ENCODE data around the gene RSRC1. TPM values are rescaled to one million over a fixed set of nuclear protein-coding genes. Genes with fewer than 3 reads are reported as not detected.

RSRC1 gene
- total and polyA plus RNA-seq, 2 donors (not counting 1 experiment from before 2014, with no cell fraction given) = 4.5 to 54.6 TPM

GRCh38 chr3:158573714-158574113 lies 463.8 kb downstream of the RSRC1 start:
- TF ChIP-seq EZH2 (IDR thresholded peaks at IDR 0.05; ENCODE audit: borderline replicate concordance, insufficient read depth, low read depth, low read length, poor library complexity, severe bottlenecking) (no peak), CTCF (IDR thresholded peaks at IDR 0.05) (no peak)
- Mint-ChIP-seq H3K27me3 (peaks cover 31% of the 10 kb centered on the region), H3K4me1 (peaks cover 12% of the 10 kb centered on the region), H3K9me3 (ENCODE audit: insufficient read depth) (no peaks in the 10 kb centered on the region), H3K4me3 (no peak overlapping the region), H3K27ac (no peak overlapping the region)
- Histone ChIP-seq H3K9ac (ENCODE audit: low read length) (no peak overlapping the region), H3K27ac (ENCODE audit: low read length in 2 of 2) (no peak overlapping the region), H3K36me3 (replicated peaks in 1 of 2; ENCODE audit: control extremely low read depth in 1 of 2, control insufficient read depth in 1 of 2, extremely low read depth in 1 of 2, insufficient read depth in 2 of 2, low read length in 1 of 2) (no peaks in the 10 kb centered on the region), H2AFZ (ENCODE audit: insufficient read depth, low read depth, low read length, poor library complexity, severe bottlenecking) (no peak overlapping the region), H3K4me2 (replicated peaks; ENCODE audit: low read depth, low read length, poor library complexity, severe bottlenecking) (no peak overlapping the region), H3K4me3 (ENCODE audit: control extremely low read depth in 1 of 5, extremely low read depth in 1 of 5, insufficient read depth in 1 of 5, low read depth in 2 of 5, low read length in 4 of 5) (no peak overlapping the region), H3K9me3 (ENCODE audit: control extremely low read depth in 1 of 3, control insufficient read depth in 2 of 3, insufficient read depth in 1 of 3, low read length in 2 of 3) (peaks cover 0 to 22% (median 0%) of the 10 kb centered on the region in 3 donors), H3K27me3 (replicated peaks in 1 of 4; ENCODE audit: control extremely low read depth in 1 of 4, control insufficient read depth in 3 of 4, insufficient read depth in 4 of 4, low read length in 3 of 4) (peaks cover 0 to 30% (median 10%) of the 10 kb centered on the region in 4 experiments), H4K20me1 (ENCODE audit: control insufficient read depth, insufficient read depth, low read length, poor library complexity, severe bottlenecking) (no peaks in the 10 kb centered on the region), H3K4me1 (ENCODE audit: control insufficient read depth in 2 of 2, insufficient read depth in 2 of 2, low read length in 2 of 2) (peaks cover 11% of the 10 kb centered on the region in 2 donors), H3K79me2 (ENCODE audit: control insufficient read depth, insufficient read depth, low read length) (no peaks in the 10 kb centered on the region)
- DNase-seq = no peak
- no peak for ATAC-seq (ENCODE audit: low read depth)
- intact Hi-C loops (cut with micrococcal nuclease) = no loop called here
- WGBS (ENCODE audit: insufficient coverage) = 100% methylated on average over 1 of the region's 7 CpGs
- CTCF ChIA-PET = no interaction called here
- POLR2A ChIA-PET = no interaction called here

- WGBS (ENCODE audit: insufficient coverage) = no CpG with 5 or more reads among the region's 1 CpG
- Histone ChIP-seq H3K4me2 (replicated peaks; ENCODE audit: low read depth, low read length, poor library complexity, severe bottlenecking) (no peak overlapping the region), H4K20me1 (ENCODE audit: control insufficient read depth, insufficient read depth, low read length, poor library complexity, severe bottlenecking) (no peaks in the 10 kb centered on the region), H2AFZ (ENCODE audit: insufficient read depth, low read depth, low read length, poor library complexity, severe bottlenecking) (no peak overlapping the region), H3K4me1 (ENCODE audit: control insufficient read depth in 2 of 2, insufficient read depth in 2 of 2, low read length in 2 of 2) (peaks cover 11% of the 10 kb centered on the region in 2 donors), H3K27ac (ENCODE audit: low read length in 2 of 2) (no peak overlapping the region), H3K36me3 (replicated peaks in 1 of 2; ENCODE audit: control extremely low read depth in 1 of 2, control insufficient read depth in 1 of 2, extremely low read depth in 1 of 2, insufficient read depth in 2 of 2, low read length in 1 of 2) (no peaks in the 10 kb centered on the region), H3K27me3 (replicated peaks in 1 of 4; ENCODE audit: control extremely low read depth in 1 of 4, control insufficient read depth in 3 of 4, insufficient read depth in 4 of 4, low read length in 3 of 4) (peaks cover 0 to 24% (median 9%) of the 10 kb centered on the region in 4 experiments), H3K9me3 (ENCODE audit: control extremely low read depth in 1 of 3, control insufficient read depth in 2 of 3, insufficient read depth in 1 of 3, low read length in 2 of 3) (peaks cover 0 to 22% (median 0%) of the 10 kb centered on the region in 3 donors), H3K4me3 (ENCODE audit: control extremely low read depth in 1 of 5, extremely low read depth in 1 of 5, insufficient read depth in 1 of 5, low read depth in 2 of 5, low read length in 4 of 5) (no peak overlapping the region), H3K9ac (ENCODE audit: low read length) (no peak overlapping the region), H3K79me2 (ENCODE audit: control insufficient read depth, insufficient read depth, low read length) (no peaks in the 10 kb centered on the region)
- peaks cover 23% of the 10 kb centered on the region for H3K27me3 Mint-ChIP-seq
- TF ChIP-seq CTCF (IDR thresholded peaks at IDR 0.05) (no peak), EZH2 (IDR thresholded peaks at IDR 0.05; ENCODE audit: borderline replicate concordance, insufficient read depth, low read depth, low read length, poor library complexity, severe bottlenecking) (no peak)
- ATAC-seq (ENCODE audit: low read depth) = no peak
- CTCF ChIA-PET = interaction anchor here (0.7 to 0.8 kb wide), 2 partner anchors 9 to 509 kb away, joined by 3 to 4 read pairs; no protein-coding TSS in a partner anchor
- no peak overlapping the region for H3K27ac Mint-ChIP-seq
- H3K4me1 Mint-ChIP-seq = peaks cover 12% of the 10 kb centered on the region
- H3K4me3 Mint-ChIP-seq = no peak overlapping the region
- no peaks in the 10 kb centered on the region for H3K9me3 Mint-ChIP-seq (ENCODE audit: insufficient read depth)
- DNase-seq = no peak
- POLR2A ChIA-PET = interaction anchor here (0.7 kb wide), 2 partner anchors 787 to 984 kb away, joined by 5 to 6 read pairs; no protein-coding TSS in a partner anchor
- intact Hi-C loops (cut with micrococcal nuclease) = no loop called here
These were observed 464.8 kb downstream of the RSRC1 start for GRCh38 chr3:158574646-158575045.
